Measurements from ENCODE around the gene PCDHB12.
"Not testable (repeated sequence)": the region's sequence is repeated elsewhere in the genome, so short reads cannot be mapped to it uniquely, and the experiment has no call there.

Gene PCDHB12

DNA sequence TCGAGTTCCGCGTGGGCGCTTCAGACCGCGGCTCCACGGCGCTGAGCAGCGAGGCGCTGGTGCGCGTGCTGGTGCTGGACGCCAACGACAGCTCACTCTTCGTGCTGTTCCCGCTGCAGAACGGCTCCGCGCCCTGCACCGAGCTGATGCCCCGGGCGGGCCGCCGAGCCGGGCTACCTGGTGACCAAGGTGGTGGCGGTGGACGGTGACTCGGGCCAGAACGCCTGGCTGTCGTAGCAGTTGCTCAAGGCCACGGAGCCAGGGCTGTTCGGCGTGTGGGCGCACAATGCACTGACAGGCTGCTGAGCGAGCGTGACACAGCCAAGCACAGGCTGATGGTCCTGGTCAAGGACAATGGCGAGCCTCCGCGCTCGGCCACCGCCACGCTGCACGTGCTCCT lies 33.0 kb downstream of the PCDHB12 start:
- 0 out of 2 replicates have a peak, but pooled peaks cover 4% of the 10 kb centered on the region for H3K9me3 ChIP-seq (replicated peaks; ENCODE audit: insufficient read depth, low read length)
- no peaks in the 10 kb centered on the region for H3F3A ChIP-seq (ENCODE audit: insufficient read depth, low read length)
- H3K4me1 ChIP-seq (ENCODE audit: low read length), result no peaks in the 10 kb centered on the region
- H3K4me3 ChIP-seq (ENCODE audit: low read length), result no peak overlapping the region
- no peaks in the 10 kb centered on the region for H3K27me3 ChIP-seq (replicated peaks; ENCODE audit: insufficient read depth, low read length)
- H3K9me2 ChIP-seq (replicated peaks; ENCODE audit: insufficient read depth, low read length), result no peaks in the 10 kb centered on the region
- no peaks in the 10 kb centered on the region for H3K36me3 ChIP-seq (replicated peaks; ENCODE audit: insufficient read depth, low read length)
- H3K27ac ChIP-seq (ENCODE audit: low read length), result no peak overlapping the region
- no peak for DNase-seq
- H3K79me2 ChIP-seq (ENCODE audit: low read length), result no peaks in the 10 kb centered on the region
- no peak overlapping the region for H2AFZ ChIP-seq (ENCODE audit: low read length)
- no peak for TF ChIP-seq EZH2 (optimal IDR thresholded peaks at IDR 0.05; ENCODE audit: low read depth, low read length)
- TF ChIP-seq, protein P1, sequence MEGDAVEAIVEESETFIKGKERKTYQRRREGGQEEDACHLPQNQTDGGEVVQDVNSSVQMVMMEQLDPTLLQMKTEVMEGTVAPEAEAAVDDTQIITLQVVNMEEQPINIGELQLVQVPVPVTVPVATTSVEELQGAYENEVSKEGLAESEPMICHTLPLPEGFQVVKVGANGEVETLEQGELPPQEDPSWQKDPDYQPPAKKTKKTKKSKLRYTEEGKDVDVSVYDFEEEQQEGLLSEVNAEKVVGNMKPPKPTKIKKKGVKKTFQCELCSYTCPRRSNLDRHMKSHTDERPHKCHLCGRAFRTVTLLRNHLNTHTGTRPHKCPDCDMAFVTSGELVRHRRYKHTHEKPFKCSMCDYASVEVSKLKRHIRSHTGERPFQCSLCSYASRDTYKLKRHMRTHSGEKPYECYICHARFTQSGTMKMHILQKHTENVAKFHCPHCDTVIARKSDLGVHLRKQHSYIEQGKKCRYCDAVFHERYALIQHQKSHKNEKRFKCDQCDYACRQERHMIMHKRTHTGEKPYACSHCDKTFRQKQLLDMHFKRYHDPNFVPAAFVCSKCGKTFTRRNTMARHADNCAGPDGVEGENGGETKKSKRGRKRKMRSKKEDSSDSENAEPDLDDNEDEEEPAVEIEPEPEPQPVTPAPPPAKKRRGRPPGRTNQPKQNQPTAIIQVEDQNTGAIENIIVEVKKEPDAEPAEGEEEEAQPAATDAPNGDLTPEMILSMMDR (IDR thresholded peaks at IDR 0.05; ENCODE audit: low read length), result no peak
- TF ChIP-seq EZH2phosphoT487 (IDR thresholded peaks at IDR 0.05; ENCODE audit: low read length), result no peak
- H3K4me2 ChIP-seq (ENCODE audit: low read depth, low read length), result no peak overlapping the region
- H4K20me1 ChIP-seq (ENCODE audit: insufficient read depth, low read length), result no peaks in the 10 kb centered on the region
- no peak overlapping the region for H3K9ac ChIP-seq (ENCODE audit: low read length)

DNA sequence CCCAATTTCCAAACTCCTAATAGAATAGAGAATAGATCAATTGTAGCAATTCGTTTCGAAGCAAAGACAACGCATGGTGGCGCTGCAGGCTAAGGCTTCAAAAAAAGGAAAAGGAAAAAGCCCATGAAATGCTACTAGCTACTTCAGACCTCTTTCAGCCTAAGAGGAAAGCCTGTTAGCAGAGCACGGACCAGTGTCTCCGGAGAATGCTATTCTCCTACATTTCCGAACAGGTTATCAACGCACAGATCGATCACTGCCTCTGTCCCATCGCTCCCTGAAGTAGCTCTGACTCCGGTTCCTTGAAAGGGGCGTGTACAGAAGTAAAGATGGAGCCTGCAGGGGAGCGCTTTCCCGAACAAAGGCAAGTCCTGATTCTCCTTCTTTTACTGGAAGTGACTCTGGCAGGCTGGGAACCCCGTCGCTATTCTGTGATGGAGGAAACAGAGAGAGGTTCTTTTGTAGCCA lies 36.8 kb downstream of the PCDHB12 start, which contains the start of gene PCDHB15:
TSS of gene PCDHB15 (plus strand) at position 146 of the 468 bp plus-strand sequence. CDS start at position 330, 184 bp downstream.
- Histone ChIP-seq H3K27me3 (replicated peaks; ENCODE audit: insufficient read depth, low read length) (no peaks in the 10 kb centered on the region), H3K79me2 (ENCODE audit: low read length) (no peaks in the 10 kb centered on the region), H3K27ac (ENCODE audit: low read length) (no peak within 1 kb of the TSS), H3K9ac (ENCODE audit: low read length) (no peak within 1 kb of the TSS), H3K9me2 (replicated peaks; ENCODE audit: insufficient read depth, low read length) (no peaks in the 10 kb centered on the region), H3K4me3 (ENCODE audit: low read length) (no peak within 1 kb of the TSS), H3K4me2 (ENCODE audit: low read depth, low read length) (peak within 1 kb of the TSS; percentile 5; the same call in 1 of the 2 replicates), H3F3A (ENCODE audit: insufficient read depth, low read length) (no peaks in the 10 kb centered on the region), H2AFZ (ENCODE audit: low read length) (no peak within 1 kb of the TSS), H3K36me3 (replicated peaks; ENCODE audit: insufficient read depth, low read length) (no peaks in the 10 kb centered on the region), H3K4me1 (ENCODE audit: low read length) (no peaks in the 10 kb centered on the region), H4K20me1 (ENCODE audit: insufficient read depth, low read length) (no peaks in the 10 kb centered on the region), H3K9me3 (replicated peaks; ENCODE audit: insufficient read depth, low read length) (0 out of 2 replicates have a peak, but pooled peaks cover 4% of the 10 kb centered on the region)
- TF ChIP-seq EZH2phosphoT487 (IDR thresholded peaks at IDR 0.05; ENCODE audit: low read length) (no peak), EZH2 (optimal IDR thresholded peaks at IDR 0.05; ENCODE audit: low read depth, low read length) (no peak)
- TF ChIP-seq, protein P1 (IDR thresholded peaks at IDR 0.05; ENCODE audit: low read length), result peak; percentile 36
- no peak for DNase-seq

DNA sequence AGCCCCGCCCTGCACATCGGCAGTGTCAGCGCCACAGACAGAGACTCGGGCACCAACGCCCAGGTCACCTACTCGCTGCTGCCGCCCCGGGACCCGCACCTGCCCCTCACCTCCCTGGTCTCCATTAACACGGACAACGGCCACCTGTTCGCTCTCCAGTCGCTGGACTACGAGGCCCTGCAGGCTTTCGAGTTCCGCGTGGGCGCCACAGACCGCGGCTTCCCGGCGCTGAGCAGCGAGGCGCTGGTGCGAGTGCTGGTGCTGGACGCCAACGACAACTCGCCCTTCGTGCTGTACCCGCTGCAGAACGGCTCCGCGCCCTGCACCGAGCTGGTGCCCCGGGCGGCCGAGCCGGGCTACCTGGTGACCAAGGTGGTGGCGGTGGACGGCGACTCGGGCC lies 38.5 kb downstream of the PCDHB12 start:
- not testable (repeated sequence) for H3K36me3 ChIP-seq (replicated peaks; ENCODE audit: insufficient read depth, low read length); H3K9me3 ChIP-seq (replicated peaks; ENCODE audit: insufficient read depth, low read length); H3K4me1 ChIP-seq (ENCODE audit: low read length); H3K4me2 ChIP-seq (ENCODE audit: low read depth, low read length); H2AFZ ChIP-seq (ENCODE audit: low read length); H3K27me3 ChIP-seq (replicated peaks; ENCODE audit: insufficient read depth, low read length); H3K79me2 ChIP-seq (ENCODE audit: low read length); DNase-seq; H3K9me2 ChIP-seq (replicated peaks; ENCODE audit: insufficient read depth, low read length); H3K4me3 ChIP-seq (ENCODE audit: low read length); H3K9ac ChIP-seq (ENCODE audit: low read length); H4K20me1 ChIP-seq (ENCODE audit: insufficient read depth, low read length); H3K27ac ChIP-seq (ENCODE audit: low read length); H3F3A ChIP-seq (ENCODE audit: insufficient read depth, low read length)

DNA sequence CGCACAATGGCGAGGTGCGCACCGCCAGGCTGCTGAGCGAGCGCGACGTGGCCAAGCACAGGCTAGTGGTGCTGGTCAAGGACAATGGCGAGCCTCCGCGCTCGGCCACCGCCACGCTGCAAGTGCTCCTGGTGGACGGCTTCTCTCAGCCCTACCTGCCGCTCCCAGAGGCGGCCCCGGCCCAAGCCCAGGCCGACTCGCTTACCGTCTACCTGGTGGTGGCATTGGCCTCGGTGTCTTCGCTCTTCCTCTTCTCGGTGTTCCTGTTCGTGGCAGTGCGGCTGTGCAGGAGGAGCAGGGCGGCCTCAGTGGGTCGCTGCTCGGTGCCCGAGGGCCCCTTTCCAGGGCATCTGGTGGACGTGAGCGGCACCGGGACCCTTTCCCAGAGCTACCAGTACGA lies 38.9 kb downstream of the PCDHB12 start:
- not testable (repeated sequence) for H3K36me3 ChIP-seq (replicated peaks; ENCODE audit: insufficient read depth, low read length); DNase-seq; H3K9me3 ChIP-seq (replicated peaks; ENCODE audit: insufficient read depth, low read length)

More for the DNA sequence above, 38.9 kb downstream of the PCDHB12 start:
- not testable (repeated sequence) for H3K4me2 ChIP-seq (ENCODE audit: low read depth, low read length); H4K20me1 ChIP-seq (ENCODE audit: insufficient read depth, low read length); H3K4me3 ChIP-seq (ENCODE audit: low read length); H3K9ac ChIP-seq (ENCODE audit: low read length); H3K4me1 ChIP-seq (ENCODE audit: low read length); H3K9me2 ChIP-seq (replicated peaks; ENCODE audit: insufficient read depth, low read length); H3F3A ChIP-seq (ENCODE audit: insufficient read depth, low read length); H3K27me3 ChIP-seq (replicated peaks; ENCODE audit: insufficient read depth, low read length); H3K27ac ChIP-seq (ENCODE audit: low read length); H2AFZ ChIP-seq (ENCODE audit: low read length); H3K79me2 ChIP-seq (ENCODE audit: low read length)

All from MM.1S (cell line).